Fibroblast of villous mesenchyme (primary cell): ENCODE measurements around the gene DERL3. TPM values are rescaled to one million over a fixed set of nuclear protein-coding genes. Genes with fewer than 3 reads are reported as not detected.

Experiments
- DNase-seq: peaks from one replicate; pipeline ENCODE4 v3.0.0-alpha.2; 2010; ENCODE audit warnings: low read depth
- H3K4me3 ChIP-seq: 2 replicates; pipeline ENCODE4 v1.5.1; 2011; ENCODE audit warnings: low read depth, mild to moderate bottlenecking, low read length
- total RNA-seq: library from RNA; depleted of rRNA; stranded (reverse); fragments of >200 nt; gene quantifications from 2 replicates; pipeline ENCODE4 v1.2.3, GENCODE V29; 2012
- TF ChIP-seq, protein P1 (sequence below): IDR thresholded peaks from 2 replicates; pipeline ENCODE4 v1.5.1; 2012; ENCODE audit warnings: low read depth, mild to moderate bottlenecking, low read length; ENCODE audit not compliant: insufficient read depth

The DERL3 gene
- total RNA-seq, 1 donor, result 0.86 TPM

DNA sequence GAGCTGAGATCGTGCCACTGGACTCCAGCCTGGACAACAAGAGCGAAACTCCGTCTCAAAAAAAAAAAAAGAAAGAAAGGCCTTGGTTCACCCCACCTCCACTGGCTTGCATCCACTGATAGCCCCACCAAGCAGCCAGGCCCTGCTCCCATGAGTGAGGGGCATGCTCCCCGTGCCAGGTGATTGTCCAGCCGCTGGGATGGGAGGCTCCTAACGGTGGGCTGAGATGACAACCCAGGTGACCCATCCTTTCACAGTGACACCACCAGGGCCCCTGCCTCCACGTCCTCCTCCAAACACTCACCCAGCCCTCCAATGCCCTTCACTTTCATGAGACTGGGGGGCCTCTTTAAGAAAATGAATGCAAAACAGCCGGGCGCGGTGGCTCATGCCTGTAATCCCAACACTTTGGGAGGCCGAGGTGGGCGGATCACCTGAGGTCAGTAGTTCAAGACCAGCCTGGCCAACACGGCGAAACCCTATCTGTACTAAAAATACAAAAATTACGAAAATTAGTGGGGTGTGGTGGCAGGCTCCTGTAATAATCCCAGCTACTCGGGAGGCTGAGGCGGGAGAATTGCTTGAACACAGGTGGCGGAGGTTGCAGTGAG, 8.6 kb upstream of the DERL3 start:
- no peak overlapping the region for H3K4me3 ChIP-seq
- DNase-seq, result no peak
- TF ChIP-seq, protein P1, sequence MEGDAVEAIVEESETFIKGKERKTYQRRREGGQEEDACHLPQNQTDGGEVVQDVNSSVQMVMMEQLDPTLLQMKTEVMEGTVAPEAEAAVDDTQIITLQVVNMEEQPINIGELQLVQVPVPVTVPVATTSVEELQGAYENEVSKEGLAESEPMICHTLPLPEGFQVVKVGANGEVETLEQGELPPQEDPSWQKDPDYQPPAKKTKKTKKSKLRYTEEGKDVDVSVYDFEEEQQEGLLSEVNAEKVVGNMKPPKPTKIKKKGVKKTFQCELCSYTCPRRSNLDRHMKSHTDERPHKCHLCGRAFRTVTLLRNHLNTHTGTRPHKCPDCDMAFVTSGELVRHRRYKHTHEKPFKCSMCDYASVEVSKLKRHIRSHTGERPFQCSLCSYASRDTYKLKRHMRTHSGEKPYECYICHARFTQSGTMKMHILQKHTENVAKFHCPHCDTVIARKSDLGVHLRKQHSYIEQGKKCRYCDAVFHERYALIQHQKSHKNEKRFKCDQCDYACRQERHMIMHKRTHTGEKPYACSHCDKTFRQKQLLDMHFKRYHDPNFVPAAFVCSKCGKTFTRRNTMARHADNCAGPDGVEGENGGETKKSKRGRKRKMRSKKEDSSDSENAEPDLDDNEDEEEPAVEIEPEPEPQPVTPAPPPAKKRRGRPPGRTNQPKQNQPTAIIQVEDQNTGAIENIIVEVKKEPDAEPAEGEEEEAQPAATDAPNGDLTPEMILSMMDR, result no peak

DNA sequence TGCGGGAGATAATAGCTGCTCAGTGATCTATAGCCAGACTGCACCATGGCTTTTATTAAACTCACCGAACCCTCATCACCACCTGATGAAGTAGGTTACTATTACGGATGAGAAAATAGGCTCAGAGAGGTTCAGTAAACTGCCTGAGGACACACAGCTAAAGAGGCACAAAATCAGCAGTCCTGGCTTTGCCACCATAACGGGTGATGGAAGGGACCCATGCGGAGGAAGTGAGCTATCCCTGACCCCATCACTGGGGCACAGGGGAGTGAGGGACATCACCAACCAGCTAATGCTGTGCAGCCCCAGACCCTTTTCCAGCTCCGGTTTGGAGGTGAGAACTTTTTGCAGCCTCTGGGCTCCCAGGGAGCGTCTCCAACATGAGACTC, 7.3 kb upstream of the DERL3 start:
- TF ChIP-seq, protein P1, result no peak
- H3K4me3 ChIP-seq, result no peak overlapping the region
- DNase-seq, result no peak

DNA sequence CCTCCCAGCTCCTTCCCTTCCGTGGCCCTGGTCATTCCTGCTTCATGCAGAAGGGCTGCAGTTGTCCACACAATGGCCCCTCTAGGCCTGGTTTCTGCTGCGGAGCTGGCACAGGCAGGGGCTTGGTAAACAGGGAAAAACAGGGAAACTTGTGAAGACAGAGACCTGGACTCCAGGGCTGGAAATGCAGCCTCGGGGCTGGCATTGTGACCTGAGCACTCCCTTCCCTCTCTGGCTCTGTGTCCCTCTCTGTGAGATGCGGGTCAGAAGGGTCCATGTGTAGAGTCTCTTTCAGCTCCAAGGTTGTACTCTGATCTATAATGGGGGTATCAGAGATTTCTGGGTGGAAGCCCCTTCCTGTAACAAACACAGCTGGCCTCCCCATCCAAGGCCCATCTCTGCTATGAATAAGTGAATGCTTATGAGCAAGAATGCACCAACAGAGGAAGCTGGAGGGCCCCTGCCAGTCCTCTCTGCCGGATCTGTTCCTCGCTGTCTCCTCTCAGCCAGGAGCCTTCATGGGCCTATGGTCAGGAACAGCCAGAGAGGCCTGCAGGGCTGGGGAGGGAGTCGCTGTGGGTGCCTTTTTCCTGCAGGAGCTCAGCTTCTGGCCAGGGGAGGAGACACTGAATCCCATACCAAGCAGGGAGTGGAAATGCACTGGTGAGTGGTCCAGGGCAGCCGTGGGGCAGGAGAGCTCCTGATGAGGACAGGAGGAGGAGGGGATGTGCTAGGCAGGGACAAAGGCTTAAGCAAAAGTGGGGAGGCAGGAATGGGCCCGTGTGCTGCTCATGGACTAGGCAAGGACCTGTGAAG, 6.7 kb upstream of the DERL3 start:
- no peak for DNase-seq
- H3K4me3 ChIP-seq, result no peak overlapping the region
- TF ChIP-seq, protein P1, result no peak

DNA sequence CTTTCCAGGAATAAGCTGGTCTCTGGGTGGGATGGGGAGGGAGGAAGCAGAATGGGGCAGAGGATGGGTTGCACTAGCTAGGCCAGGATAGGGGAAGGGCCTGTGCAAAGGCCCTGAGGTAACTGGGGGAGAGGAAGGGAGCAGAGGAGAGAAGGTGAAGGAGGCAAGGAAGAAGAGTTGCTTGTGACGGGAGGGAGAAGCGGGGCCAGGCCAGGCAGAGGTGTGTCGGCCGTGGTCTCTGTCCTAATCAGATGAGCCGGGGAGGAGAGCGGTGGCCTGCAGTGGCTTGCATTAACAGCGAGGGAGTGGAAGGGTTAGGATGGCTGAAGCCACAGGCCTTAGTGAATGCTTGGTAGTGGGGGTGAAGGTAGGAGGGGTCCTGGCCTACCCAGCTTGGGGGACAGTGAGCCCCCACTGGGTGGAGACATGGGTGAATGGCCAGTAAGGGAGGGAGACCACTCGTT, 6.0 kb upstream of the DERL3 start:
- H3K4me3 ChIP-seq, result no peak overlapping the region
- no peak for DNase-seq
- TF ChIP-seq, protein P1, result no peak

DNA sequence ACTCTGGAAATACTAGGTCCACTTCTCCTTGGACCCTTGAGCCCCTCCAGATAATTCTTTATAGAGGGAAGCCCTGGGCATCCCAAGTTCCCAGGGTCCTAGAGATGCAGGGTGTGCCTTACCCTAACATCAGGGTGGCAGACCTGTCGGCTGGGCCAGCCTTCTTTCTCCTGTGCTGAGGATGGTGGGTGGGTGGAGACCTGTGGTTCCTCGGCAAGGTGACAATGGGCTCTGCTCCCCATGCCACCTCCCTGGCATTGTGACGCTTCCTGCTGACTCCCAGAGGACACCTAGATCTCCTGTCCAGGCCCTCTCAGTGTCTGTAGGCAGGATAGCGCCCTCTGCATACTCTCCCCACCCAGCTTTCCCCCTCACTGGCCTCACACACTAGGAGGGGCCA, 3.8 kb upstream of the DERL3 start:
- no peak overlapping the region for H3K4me3 ChIP-seq
- no peak for DNase-seq
- TF ChIP-seq, protein P1, result no peak

DNA sequence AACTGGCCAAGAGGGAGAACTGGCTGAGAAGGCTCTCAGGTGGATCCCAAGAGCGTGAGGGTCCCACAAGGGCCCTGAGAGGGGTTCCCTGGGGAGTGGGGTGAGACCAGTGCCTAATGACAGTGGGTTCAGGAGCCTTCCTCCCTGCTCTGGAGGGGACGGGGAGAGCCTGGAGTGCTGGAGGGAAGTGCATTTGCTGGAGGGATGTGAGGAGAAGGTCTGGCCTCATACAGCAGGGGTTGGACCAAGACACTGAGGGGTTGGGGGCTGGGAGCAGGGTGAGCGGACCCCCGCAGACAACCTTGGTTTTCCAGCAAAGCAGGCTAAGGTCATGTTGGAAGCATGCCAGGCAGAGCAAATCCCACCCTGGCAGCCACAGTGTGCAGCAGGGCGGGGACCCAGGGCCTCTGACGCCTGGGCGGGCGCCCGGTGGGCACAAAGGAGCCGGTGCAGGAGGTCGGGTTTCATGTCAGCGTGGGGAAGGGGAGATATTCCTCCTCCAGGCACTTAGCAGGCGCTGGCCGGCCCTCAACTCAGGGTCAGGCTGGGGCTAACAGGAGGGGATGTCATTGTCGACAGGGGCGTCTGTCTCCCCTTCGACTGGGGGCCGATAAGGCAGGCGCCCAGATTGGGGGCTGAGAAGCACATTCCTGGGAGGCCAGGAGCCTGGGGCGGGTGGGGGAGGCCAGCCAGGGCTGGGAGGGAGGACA, 3.1 kb upstream of the DERL3 start:
- DNase-seq, result no peak
- H3K4me3 ChIP-seq, result no peak overlapping the region
- TF ChIP-seq, protein P1, result no peak
